ENCODE data around the gene TTC9B.

Gene TTC9B

GRCh38 chr19:40249781-40250180 lies 31.6 kb upstream of the TTC9B start:
- peak; percentile 67 for DNase-seq (ENCODE audit: low read depth)
- H3K4me3 ChIP-seq (ENCODE audit: low read depth, low read length), result no peak overlapping the region
- TF ChIP-seq, protein P1, sequence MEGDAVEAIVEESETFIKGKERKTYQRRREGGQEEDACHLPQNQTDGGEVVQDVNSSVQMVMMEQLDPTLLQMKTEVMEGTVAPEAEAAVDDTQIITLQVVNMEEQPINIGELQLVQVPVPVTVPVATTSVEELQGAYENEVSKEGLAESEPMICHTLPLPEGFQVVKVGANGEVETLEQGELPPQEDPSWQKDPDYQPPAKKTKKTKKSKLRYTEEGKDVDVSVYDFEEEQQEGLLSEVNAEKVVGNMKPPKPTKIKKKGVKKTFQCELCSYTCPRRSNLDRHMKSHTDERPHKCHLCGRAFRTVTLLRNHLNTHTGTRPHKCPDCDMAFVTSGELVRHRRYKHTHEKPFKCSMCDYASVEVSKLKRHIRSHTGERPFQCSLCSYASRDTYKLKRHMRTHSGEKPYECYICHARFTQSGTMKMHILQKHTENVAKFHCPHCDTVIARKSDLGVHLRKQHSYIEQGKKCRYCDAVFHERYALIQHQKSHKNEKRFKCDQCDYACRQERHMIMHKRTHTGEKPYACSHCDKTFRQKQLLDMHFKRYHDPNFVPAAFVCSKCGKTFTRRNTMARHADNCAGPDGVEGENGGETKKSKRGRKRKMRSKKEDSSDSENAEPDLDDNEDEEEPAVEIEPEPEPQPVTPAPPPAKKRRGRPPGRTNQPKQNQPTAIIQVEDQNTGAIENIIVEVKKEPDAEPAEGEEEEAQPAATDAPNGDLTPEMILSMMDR (IDR thresholded peaks at IDR 0.05; ENCODE audit: control insufficient read depth, extremely low read depth, insufficient read depth), result no peak

DNA sequence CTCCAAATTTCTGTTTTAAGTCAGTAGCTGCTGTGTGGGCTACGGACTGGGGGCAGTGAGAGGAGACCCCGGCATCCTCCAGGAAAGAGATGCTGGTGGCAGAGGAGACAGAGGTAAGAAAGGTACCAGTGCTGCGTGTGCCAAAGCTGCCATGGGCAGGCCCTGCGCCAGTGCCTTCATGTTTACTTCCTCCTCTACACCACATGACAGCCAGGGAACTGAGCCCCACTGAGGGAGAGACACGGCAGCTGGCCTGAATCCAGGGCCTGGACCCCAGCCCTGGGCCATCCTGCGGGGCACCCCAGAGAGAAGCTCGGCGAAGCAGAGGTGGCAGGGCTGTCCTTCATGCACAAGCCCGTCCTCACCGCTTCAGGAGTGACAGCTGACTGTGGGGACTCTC lies 31.0 kb upstream of the TTC9B start:
- peak; percentile 71 for DNase-seq (ENCODE audit: low read depth)
- H3K4me3 ChIP-seq (ENCODE audit: low read depth, low read length), result 0 out of 2 replicates have a peak overlapping the region, but pooled peaks have one; percentile 26
- TF ChIP-seq, protein P1 (IDR thresholded peaks at IDR 0.05; ENCODE audit: control insufficient read depth, extremely low read depth, insufficient read depth), result no peak

DNA sequence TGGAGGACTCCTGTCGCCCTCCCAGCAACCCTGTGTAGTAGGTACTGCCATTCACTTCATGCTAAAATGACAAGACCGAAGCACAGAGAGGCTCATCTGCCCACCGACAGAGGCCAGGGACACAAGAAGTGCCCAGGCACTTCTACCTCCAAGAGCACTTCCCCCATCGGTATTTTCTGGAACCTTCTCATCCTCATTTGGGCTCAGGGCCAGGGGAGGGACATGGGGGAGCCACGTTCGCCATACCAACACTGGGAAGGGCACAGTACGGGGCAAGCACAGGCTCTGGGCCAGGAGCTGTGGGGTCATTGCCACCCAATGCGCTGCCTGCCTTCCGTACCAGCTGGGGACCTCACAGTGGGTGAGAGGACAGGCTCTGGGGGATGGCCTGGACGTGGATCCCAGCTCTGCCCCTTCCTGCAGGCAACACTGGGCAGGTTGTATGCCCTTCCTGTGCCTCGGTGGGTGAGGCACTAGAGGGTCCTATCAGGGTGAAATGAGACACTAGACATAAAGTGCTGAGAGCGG lies 29.6 kb upstream of the TTC9B start:
- TF ChIP-seq, protein P1 (IDR thresholded peaks at IDR 0.05; ENCODE audit: control insufficient read depth, extremely low read depth, insufficient read depth), result no peak
- no peak overlapping the region for H3K4me3 ChIP-seq (ENCODE audit: low read depth, low read length)
- DNase-seq (ENCODE audit: low read depth), result no peak

DNA sequence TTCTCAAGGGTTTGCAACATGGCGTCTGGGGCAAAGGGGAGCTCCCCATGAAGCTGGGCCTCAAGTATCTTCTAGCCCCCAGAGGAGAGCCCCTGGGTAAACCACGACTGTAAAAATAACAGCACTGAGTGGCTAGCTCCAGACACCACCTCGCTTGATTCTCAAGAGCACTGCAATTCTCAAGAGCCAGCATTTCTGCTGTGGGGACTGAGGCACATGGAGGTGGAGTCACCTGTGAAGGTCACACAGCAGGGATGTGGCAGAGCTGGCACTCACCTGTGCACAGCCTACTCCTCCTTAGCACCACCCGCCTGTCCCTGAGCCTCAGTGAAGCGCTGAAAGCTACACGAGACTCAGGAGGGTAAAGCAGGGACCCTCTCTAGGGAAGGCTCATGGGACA lies 29.0 kb upstream of the TTC9B start:
- no peak for DNase-seq (ENCODE audit: low read depth)
- no peak overlapping the region for H3K4me3 ChIP-seq (ENCODE audit: low read depth, low read length)
- TF ChIP-seq, protein P1 (IDR thresholded peaks at IDR 0.05; ENCODE audit: control insufficient read depth, extremely low read depth, insufficient read depth), result no peak

DNA sequence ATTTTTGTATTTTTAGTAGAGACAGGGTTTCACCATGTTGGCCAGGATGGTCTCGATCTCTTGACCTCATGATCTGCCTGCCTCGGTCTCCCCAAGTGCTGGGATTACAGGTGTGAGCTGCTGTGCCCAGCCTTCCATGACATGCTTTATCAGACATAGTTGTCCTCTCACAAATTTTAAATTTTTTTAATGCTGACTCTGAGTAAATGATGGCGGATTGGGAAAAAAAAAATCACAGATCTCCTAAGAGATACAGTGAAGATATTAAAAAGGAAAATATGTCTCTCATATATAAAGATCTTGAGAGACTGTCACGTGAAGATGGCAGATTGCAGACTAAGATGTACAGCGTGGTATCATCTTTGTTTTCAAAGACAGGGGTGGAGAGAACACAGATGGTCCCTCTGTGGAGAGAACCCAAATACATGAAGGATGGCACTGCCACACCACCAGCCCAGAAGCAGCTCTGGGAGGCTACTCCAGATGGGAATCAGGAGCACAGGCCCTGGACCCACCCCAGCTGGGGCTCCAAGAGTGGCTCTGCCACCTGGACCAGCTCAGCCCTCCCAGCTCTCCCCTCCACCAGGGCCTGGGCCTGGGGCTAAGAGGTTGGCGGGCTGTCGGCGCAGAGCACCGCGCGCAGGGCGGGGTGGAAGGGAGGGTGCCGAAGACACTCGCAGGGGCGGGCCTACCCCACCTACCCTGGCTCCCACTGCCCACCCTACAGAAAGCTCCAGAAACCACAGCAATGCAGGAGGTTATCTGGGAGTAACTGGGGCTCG lies 28.3 kb upstream of the TTC9B start:
- no peak for DNase-seq (ENCODE audit: low read depth)
- TF ChIP-seq, protein P1 (IDR thresholded peaks at IDR 0.05; ENCODE audit: control insufficient read depth, extremely low read depth, insufficient read depth), result no peak
- no peak overlapping the region for H3K4me3 ChIP-seq (ENCODE audit: low read depth, low read length)

- DNase-seq (ENCODE audit: low read depth), result no peak
- H3K4me3 ChIP-seq (ENCODE audit: low read depth, low read length), result no peak overlapping the region
- TF ChIP-seq, protein P1 (IDR thresholded peaks at IDR 0.05; ENCODE audit: control insufficient read depth, extremely low read depth, insufficient read depth), result no peak
These were observed 27.4 kb upstream of the TTC9B start for GRCh38 chr19:40245506-40246128.
